Left cardiac atrium (tissue), 4 donors: ENCODE data around the gene WDR18. TPM values are rescaled to one million over a fixed set of nuclear protein-coding genes. Genes with fewer than 3 reads are reported as not detected.
A peak's percentile ranks its signal among the peaks of the same experiment; 100 is the strongest.

Source experiments
- ATAC-seq, 2 donors: fragments of 200-7000 bp; cut with Tn5 transposase; one replicate each; pipeline ENCODE4 v1.9.1; 2020; ENCODE audit warnings: mild to moderate bottlenecking in 2 of 2, moderate library complexity in 2 of 2
- DNase-seq: peaks from one replicate; pipeline ENCODE4 v3.0.0-alpha.2; 2020
- intact Hi-C, 2 donors: fragments of 100-400 bp; cut with DNase I; formaldehyde crosslinking; loops; one replicate each; pipeline versions ENCODE4 v1.14.1 to v1.15.1; 2022 to 2023
- total RNA-seq, 2 donors: library from RNA; stranded (reverse); fragmentation: NEBNext Ultra II Directional; extraction: Animal tissue kit (Norgen Biotek cat#: 25700); gene quantifications; one replicate each; pipeline ENCODE4 v1.2.1, GENCODE V29; 2021
- donor health status: DM: no; HTN: yes; CAD: no.
- donor health status: DM: no; HTN: yes; CAD: no; lungs with severe emphysema.
- donor health status: DM: yes; HTN: yes; CAD: no.
- donor health status: Dilated cardiomyopathy.

The WDR18 gene
- total RNA-seq, 2 donors from 2014 or later, result 16.2 to 17.2 TPM

DNA sequence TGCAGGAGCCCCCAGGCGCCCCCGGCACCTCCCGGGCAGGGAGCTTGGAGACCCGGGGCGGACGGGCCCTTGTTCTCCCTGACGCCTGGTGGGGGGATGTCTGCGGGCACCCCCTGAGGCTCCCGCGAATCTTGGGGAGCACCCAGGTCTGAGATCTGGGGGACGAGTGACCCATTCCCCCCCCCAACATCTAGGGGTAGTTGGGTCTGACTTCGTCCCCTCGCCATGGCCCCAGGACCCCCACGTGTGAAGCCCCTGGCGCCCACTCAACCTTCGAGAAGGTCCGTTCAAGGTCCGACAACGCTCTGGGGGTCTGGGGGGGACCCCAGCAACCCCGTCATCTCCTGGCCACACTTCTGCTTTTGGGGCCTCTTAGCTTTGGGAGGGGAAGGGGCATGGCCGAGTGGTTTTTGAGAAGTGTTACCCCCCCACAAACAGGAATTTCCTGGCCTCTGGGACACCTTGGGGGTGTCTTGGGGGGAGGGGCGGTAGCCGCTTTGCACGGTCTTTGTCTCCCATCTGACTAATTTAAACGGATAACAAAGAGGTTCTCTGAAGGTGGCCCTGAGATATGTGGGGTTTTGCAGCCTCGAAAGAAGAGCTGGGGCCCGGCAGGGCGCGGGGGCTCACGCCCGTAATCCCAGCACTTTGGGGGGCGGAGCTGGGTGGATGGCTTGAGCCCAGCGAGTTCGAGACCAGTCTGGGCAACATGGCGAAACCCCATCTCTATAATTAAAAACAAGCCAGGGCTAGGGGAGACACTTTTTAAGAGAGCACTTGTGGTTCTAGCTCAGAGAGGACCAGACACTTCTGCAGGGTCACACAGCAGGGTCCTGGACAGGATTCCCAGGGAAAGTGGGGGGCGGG lies 42.9 kb downstream of the WDR18 start:
- intact Hi-C loops, result loop anchor here in 1 of 2 donors (5.0 kb wide), 1 partner anchor 75 kb away; the partner anchor contains the start of gene GPX4
- DNase-seq (no peak), ATAC-seq (peak; percentile 6 to 7)

DNA sequence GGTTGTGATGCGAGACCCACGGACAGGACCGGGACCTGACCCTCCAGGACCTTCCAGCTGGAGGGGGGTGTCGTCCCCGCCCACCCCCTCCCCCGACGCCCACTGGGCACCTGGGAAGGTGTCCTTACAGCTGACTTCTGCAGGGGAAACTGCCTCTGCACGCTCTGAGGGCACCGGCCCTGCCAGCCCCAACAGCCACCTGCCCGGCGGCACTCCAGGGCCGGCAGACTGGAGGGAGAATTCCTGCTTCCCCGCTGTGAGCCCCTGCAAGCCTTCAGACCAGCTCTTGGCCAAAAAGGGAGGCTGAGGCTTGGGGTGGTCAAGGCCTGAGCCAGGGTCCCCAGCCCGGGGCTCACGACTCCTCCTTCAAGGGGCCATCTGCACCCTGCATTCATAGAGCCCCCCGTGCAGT lies 43.5 kb downstream of the WDR18 start:
- ATAC-seq, result peak; percentile 4
- no peak for DNase-seq
- intact Hi-C loops, result loop anchor here in 1 of 2 donors (5.0 kb wide), 1 partner anchor 75 kb away; the partner anchor contains the start of gene GPX4

DNA sequence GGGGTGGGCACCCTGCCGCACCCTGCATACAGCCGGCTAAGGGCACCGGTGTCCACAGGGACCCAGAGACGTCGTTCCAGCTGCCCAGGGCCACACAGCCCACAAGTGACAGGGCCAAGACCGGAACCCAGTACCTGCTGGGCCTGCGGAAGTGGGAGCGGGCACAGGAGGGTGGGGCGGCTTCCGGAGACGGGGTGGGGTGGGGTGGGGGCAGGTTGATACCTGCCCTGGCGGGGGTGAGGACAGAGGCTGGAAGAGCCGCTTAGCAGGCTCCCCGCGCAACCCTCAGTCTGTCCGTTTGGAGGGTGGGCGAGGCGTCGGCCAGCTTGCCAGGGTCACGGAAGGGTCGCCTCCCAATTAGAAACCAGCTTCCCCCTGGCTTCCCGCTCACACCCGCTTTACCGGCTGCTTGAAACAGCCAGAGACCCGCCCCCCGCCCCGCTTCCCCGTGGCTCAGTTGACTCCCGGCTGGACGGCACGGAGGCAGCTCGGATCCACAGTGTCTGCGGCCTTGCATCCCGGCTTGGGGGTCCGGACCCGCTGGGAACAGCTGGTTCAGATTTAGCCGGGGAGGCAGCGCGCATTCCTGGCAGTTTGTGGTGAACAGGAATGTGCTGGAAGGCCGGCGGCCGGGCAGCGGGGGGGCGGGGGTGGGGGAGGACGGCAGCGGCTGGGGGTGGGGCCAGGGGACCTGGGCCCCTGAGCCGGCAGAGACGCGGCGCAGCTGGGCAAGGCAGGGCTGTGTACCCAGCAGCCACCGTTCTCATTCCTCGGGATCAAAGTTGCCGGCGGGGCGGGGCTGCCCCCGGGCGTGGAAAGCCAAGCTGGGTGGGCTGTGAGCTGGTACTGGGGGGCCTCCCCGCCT lies 44.1 kb downstream of the WDR18 start:
- intact Hi-C loops, result loop anchor here in 1 of 2 donors (5.0 kb wide), 1 partner anchor 74 kb away; the partner anchor contains the start of gene GPX4
- peak; percentile 77 for DNase-seq
- ATAC-seq, result peak; percentile 54 to 59

DNA sequence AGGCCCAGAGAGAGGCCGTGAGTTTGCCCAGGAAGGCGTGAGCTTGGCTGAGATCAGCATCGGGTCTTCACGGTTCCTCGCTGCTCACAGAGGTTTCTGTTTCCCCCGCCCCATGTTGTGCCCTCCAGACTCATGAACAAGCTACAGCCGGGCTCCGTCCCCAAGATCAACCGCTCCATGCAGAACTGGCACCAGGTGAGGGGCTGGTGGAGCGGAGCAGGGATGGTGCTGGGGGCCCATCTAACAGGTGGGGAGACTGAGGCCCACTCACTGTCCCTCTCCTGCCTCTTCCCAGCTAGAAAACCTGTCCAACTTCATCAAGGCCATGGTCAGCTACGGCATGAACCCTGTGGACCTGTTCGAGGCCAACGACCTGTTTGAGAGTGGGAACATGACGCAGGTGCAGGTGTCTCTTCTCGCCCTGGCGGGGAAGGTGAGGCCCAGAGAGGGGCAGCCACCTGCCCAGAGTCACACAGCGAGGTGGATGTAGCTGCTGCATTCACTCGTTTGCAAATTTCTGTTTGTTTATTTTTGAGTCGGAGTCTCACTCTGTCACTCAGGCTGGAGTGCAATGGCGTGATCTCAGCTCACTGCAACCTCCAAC lies 48.2 kb downstream of the WDR18 start:
- intact Hi-C loops, result no loop called here
- ATAC-seq (no peak), DNase-seq (no peak)

DNA sequence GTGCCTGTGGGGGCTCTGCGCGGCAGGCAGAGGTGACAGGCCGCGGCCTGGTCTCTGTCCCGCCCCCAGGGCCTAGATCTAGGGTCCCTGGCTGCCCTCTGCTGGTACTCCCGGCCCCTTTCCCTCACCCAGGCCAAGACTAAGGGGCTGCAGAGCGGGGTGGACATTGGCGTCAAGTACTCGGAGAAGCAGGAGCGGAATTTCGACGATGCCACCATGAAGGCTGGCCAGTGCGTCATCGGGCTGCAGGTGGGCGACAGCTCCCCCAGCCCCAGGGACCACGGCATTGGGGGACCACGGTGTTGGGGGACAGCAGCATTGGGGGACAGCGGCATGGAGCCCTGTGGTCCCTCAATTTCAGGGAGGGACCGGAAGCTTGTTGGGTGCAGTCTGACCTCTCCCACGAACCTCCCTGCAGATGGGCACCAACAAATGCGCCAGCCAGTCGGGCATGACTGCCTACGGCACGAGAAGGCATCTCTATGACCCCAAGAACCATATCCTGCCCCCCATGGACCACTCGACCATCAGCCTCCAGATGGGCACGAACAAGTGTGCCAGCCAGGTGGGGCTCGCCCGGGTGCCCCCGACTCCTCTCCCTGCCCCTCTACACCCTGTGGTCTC lies 52.0 kb downstream of the WDR18 start:
- peak; percentile 22 for DNase-seq
- intact Hi-C loops, result no loop called here
- no peak for ATAC-seq

DNA sequence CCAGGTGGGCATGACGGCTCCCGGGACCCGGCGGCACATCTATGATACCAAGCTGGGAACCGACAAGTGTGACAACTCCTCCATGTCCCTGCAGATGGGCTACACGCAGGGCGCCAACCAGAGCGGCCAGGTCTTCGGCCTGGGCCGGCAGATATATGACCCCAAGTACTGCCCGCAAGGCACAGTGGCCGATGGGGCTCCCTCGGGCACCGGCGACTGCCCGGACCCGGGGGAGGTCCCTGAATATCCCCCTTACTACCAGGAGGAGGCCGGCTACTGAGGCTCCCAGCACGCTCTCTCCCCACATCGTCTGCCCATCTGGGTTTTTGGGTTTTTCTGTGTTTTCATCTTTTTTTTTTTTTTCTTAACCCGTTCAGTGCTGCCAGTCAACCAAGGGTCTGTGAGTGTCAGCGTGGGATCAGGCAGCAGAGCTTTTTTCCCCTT lies 53.5 kb downstream of the WDR18 start:
- intact Hi-C loops, result no loop called here
- no peak for ATAC-seq

DNA sequence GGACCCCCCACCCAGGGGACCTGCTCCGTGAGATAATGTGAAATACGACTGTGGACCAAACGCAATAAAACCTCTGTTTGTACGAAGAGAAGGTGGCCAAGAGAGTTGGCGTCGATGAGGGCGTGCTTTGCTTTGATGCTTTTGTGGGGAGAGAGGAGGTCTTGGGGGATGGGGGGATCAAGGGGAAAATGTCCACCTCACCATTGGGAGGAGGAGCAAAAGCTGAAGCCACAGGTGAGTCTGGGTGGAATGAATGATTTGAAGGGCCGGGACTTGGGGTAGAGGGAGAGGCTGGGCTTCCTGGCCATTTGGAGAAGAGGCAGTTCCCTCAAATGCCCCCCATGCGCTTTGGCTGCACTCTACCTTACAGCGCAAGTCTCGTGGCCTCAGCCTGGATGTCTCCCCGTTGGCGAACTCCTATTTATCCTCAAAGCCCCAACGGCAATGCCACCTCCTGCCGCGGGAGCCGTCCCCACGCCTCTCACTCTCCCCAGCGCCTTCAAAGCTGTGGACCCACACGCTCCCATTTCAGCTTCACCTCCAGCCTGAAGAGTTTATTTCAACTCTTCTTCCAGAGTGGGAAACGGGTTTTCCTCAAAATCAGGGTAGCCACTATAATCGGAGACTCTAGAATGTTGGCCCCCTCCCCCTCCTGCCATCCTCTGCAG lies 55.0 kb downstream of the WDR18 start:
- intact Hi-C loops, result no loop called here
- ATAC-seq (no peak), DNase-seq (peak; percentile 29)

More for the DNA sequence above, 53.5 kb downstream of the WDR18 start:
- DNase-seq, result peak; percentile 17

DNA sequence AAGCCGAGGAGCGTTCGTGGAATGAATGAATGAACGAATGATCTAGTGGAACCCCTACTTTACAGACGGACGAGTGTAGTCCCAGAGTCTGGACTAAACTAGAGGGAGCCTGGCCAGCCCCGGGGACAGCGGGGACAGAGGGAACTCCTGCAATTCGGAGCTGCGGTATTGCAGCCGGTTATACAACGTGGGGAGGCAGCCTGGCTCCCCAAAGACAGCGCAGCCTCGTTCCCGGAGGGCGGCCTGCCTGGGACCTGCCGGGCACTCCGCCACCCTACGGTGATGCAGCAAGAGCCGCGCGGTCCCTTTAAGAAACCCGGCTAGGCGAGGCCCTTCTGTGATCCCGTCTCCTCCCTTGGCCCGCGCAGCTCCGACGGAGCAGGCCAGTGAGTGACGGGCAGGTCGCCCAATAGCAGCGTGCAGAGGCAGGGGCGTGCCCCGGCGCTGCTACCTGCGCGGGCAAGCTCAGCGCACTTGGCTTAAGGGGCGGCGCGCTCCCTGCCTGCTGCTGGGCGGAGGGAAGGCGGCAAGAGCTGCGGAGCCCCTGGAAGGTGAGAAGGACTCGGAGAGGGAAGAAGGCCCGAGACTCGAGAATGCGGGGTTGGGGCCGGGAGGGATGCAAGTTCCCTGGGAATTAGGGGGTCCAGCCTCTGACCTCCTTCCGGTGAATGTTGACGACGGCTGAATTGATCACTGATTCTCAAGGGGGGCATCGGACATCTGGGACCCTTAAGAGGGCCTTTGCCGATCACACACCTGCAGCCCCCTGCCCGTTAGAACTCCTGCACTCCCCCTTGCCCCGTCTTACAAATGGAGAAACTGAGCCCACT lies 55.7 kb downstream of the WDR18 start, which contains the start of gene ABCA7:
ABCA7 (plus strand) TSS at position 462 of the 830 bp plus-strand sequence. CDS start 1,255 bp downstream, outside the sequence.
- DNase-seq (peak; percentile 98), ATAC-seq (peak; percentile 94 to 96)
- intact Hi-C loops, result no loop called here

DNA sequence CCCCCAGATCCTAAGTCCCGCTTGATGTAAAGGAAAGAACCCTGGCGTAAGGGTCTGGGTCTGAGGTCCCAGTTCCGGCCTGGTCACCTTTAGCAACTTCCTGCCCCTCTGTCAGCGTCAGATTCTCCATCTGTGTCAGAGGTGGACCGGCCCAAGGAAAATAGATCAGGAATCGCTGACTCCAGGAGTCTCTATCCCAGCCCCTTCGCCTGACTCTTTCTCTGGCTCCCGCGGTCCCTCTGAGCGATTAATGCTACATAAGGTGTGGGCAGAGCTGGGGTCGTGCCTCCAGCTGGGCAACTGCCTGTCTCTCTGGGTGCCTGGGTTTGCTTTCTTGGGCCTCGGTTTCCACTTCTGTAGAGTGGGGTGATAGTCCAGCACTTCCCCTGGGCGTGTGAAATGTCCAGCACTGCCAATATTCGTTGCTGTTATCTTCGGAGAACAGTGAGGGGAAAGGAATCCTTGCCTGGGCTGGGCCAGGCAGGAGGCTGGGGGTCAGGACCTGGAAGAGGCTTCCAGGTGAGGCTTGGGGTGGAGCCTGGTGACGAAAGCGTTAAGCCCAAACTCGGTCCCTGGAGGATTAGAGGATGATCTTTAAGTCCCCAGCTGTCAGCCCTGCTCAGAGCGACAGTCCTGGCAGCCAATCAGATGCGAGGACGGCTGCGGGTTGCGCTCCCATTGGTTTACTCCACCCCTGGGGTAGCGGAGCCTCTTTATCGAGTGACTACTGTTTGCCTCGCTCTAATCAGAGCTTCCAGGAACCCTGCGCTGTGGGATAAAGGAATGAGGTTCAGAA lies 56.5 kb downstream of the WDR18 start:
- intact Hi-C loops, result no loop called here
- ATAC-seq, result peak; percentile 73 to 75
- peak; percentile 92 for DNase-seq

DNA sequence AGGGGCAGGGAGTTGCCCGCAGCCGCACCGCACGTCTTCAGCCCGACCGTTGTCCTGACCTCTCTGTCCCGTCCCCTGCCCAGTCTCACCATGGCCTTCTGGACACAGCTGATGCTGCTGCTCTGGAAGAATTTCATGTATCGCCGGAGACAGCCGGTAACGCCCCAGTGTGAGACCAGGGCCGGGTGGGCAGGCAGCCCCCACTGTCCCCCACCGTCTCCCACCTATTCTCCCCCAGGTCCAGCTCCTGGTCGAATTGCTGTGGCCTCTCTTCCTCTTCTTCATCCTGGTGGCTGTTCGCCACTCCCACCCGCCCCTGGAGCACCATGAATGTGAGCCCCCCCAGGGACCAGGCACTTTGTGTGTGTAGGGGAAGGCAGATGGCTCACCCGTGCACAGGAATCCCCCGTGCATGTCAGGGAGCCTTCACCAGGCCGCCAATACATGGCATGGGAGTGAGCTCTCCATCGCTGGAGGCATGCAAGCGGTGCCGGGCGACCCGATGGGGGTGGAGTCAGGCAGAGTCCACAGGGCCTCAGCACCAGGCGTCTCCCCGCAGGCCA lies 57.2 kb downstream of the WDR18 start:
- no peak for ATAC-seq
- DNase-seq, result no peak
- intact Hi-C loops, result no loop called here

DNA sequence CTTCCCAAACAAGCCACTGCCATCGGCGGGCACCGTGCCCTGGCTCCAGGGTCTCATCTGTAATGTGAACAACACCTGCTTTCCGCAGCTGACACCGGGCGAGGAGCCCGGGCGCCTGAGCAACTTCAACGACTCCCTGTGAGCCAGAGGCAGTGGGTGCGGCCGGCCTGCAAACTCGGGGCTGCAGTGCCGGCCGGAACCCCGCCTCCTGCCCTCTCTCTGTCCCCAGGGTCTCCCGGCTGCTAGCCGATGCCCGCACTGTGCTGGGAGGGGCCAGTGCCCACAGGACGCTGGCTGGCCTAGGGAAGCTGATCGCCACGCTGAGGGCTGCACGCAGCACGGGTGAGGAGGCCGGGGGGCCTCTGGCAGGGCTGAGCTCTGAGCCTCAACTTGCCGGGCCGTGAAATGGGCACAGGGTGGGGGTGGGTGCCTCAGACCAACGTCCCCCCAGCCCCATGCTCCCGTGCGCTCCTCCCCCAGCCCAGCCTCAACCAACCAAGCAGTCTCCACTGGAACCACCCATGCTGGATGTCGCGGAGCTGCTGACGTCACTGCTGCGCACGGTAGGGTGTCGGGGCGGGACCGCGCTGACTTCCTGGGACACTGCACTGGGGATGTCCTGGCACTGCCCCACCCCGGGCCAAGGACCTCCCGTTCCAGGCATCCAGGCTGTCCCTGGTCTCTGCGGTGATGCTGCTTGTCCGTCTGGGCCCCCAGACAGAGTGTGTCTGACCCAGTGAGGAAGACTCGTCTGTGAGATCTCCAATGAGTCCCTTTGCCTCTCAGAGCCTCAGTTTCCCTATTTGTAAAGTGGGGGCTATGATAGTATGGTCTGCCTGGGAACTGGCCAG lies 57.9 kb downstream of the WDR18 start:
- peak; percentile 36 for DNase-seq
- intact Hi-C loops, result no loop called here
- ATAC-seq, result no peak

DNA sequence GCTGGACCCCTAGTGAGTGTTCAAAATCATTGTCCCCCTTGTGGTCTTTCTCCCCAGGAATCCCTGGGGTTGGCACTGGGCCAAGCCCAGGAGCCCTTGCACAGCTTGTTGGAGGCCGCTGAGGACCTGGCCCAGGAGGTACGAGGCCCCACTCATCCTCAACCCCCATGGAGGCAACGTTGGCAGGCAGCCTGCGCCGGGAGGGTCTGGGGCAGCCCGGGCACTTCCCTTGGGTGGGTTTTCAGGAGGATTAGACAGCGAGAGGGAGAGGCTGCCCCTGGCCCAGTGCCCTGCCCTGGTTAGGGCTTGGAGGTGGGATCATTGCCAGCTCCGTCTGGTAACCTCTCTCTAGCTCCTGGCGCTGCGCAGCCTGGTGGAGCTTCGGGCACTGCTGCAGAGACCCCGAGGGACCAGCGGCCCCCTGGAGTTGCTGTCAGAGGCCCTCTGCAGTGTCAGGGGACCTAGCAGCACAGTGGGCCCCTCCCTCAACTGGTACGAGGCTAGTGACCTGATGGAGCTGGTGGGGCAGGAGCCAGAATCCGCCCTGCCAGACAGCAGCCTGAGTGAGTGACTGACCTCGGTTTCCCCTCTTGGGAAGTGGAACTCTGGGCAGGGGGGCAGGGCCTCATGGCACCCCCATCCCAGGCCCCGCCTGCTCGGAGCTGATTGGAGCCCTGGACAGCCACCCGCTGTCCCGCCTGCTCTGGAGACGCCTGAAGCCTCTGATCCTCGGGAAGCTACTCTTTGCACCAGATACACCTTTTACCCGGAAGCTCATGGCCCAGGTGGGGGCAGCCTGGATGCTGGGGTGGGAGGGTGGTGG lies 58.8 kb downstream of the WDR18 start:
- intact Hi-C loops, result no loop called here
- peak; percentile 26 for DNase-seq
- ATAC-seq, result no peak
